Immature natural killer cell (primary cell): ENCODE data around the gene RGS9. TPM values are rescaled to one million over a fixed set of nuclear protein-coding genes. Genes with fewer than 3 reads are reported as not detected.

Experiments used
- DNase-seq, 3 donors: peaks; one replicate each; pipeline ENCODE4 v3.0.0; 2022; ENCODE audit warnings: mixed read lengths in 1 of 3
- H3K27ac Mint-ChIP-seq, 6 donors: one replicate each; pipeline ENCODE4 v1.8.0; 2020; ENCODE audit warnings: mixed read lengths in 6 of 6, mild to moderate bottlenecking in 5 of 6, inconsistent platforms in 4 of 6, moderate library complexity in 3 of 6
- H3K27me3 Mint-ChIP-seq, 3 donors: one replicate each; pipeline ENCODE4 v1.8.0; 2020 to 2021; ENCODE audit warnings: low read depth in 3 of 3, mild to moderate bottlenecking in 3 of 3, mixed read lengths in 3 of 3, moderate library complexity in 3 of 3, inconsistent platforms in 1 of 3
- H3K36me3 Mint-ChIP-seq, 3 donors: one replicate each; pipeline ENCODE4 v1.8.0; 2020; ENCODE audit warnings: mixed read lengths in 3 of 3, inconsistent platforms in 2 of 3, mild to moderate bottlenecking in 2 of 3
- H3K4me1 Mint-ChIP-seq, 2 donors: one replicate each; pipeline ENCODE4 v1.8.0; 2020; ENCODE audit warnings: inconsistent platforms in 2 of 2, mild to moderate bottlenecking in 2 of 2, mixed read lengths in 2 of 2, moderate library complexity in 1 of 2
- H3K4me3 Mint-ChIP-seq, 5 donors: one replicate each; pipeline ENCODE4 v1.8.0; 2020; ENCODE audit warnings: mild to moderate bottlenecking in 5 of 5, mixed read lengths in 5 of 5, inconsistent platforms in 3 of 5, moderate library complexity in 3 of 5
- H3K9me3 Mint-ChIP-seq, 6 donors: one replicate each; pipeline ENCODE4 v1.8.0; 2020; ENCODE audit warnings: mild to moderate bottlenecking in 6 of 6, mixed read lengths in 6 of 6, inconsistent platforms in 4 of 6, moderate library complexity in 3 of 6
- polyA plus RNA-seq, 3 donors: library from polyadenylated mRNA; unstranded; fragments of 300-500 nt; fragmentation: Illumina TruSeq; gene quantifications; one replicate each; pipeline ENCODE4 v1.2.3, GENCODE V29; 2021

Gene RGS9
- polyA plus RNA-seq, 3 donors from 2014 or later: 16.9 to 30.3 (median 17.5) TPM

GRCh38 chr17:65154770-65155589, 17.8 kb downstream of the RGS9 start:
- Mint-ChIP-seq H3K9me3 (peaks cover 0 to 2% (median 0%) of the 10 kb centered on the region in 6 donors), H3K4me3 (no peak overlapping the region), H3K27ac (peak overlapping the region in 4 of 6 donors; percentile 28 to 92 (median 50)), H3K36me3 (peaks cover 9 to 21% (median 18%) of the 10 kb centered on the region in 3 donors), H3K27me3 (peaks cover 0 to 3% (median 1%) of the 10 kb centered on the region in 3 donors), H3K4me1 (peaks cover 11 to 34% of the 10 kb centered on the region in 2 donors)
- DNase-seq: no peak

- no peak for DNase-seq
- Mint-ChIP-seq H3K4me3 (no peak overlapping the region), H3K4me1 (peaks cover 11 to 34% of the 10 kb centered on the region in 2 donors), H3K27me3 (peaks cover 0 to 3% (median 1%) of the 10 kb centered on the region in 3 donors), H3K27ac (peak overlapping the region in 4 of 6 donors; percentile 28 to 92 (median 50)), H3K36me3 (peaks cover 9 to 21% (median 20%) of the 10 kb centered on the region in 3 donors), H3K9me3 (peaks cover 0 to 2% (median 0%) of the 10 kb centered on the region in 6 donors)
These were observed 18.5 kb downstream of the RGS9 start for GRCh38 chr17:65155622-65156021.

- Mint-ChIP-seq H3K27ac (peak overlapping the region in 1 of 6 donors; percentile 32), H3K4me1 (peaks cover 11 to 34% of the 10 kb centered on the region in 2 donors), H3K27me3 (peaks cover 0 to 3% (median 1%) of the 10 kb centered on the region in 3 donors), H3K9me3 (peaks cover 0 to 2% (median 0%) of the 10 kb centered on the region in 6 donors), H3K4me3 (no peak overlapping the region), H3K36me3 (peaks cover 9 to 24% (median 21%) of the 10 kb centered on the region in 3 donors)
- no peak for DNase-seq
These were observed 19.1 kb downstream of the RGS9 start for GRCh38 chr17:65156185-65156834.

GRCh38 chr17:65156835-65157565, 19.8 kb downstream of the RGS9 start:
- DNase-seq: no peak
- peaks cover 9 to 24% (median 21%) of the 10 kb centered on the region in 3 donors for H3K36me3 Mint-ChIP-seq
- peak overlapping the region in 1 of 6 donors; percentile 32 for H3K27ac Mint-ChIP-seq
- peaks cover 0 to 3% (median 0%) of the 10 kb centered on the region in 3 donors for H3K27me3 Mint-ChIP-seq
- H3K9me3 Mint-ChIP-seq: peaks cover 0 to 2% (median 0%) of the 10 kb centered on the region in 6 donors
- no peak overlapping the region for H3K4me3 Mint-ChIP-seq
- H3K4me1 Mint-ChIP-seq: peaks cover 10 to 28% of the 10 kb centered on the region in 2 donors

- Mint-ChIP-seq H3K27ac (peak overlapping the region in 1 of 6 donors; percentile 73), H3K36me3 (peaks cover 9 to 24% (median 21%) of the 10 kb centered on the region in 3 donors), H3K27me3 (peaks cover 0 to 3% (median 0%) of the 10 kb centered on the region in 3 donors), H3K4me1 (peaks cover 10 to 24% of the 10 kb centered on the region in 2 donors), H3K9me3 (peaks cover 0 to 2% (median 0%) of the 10 kb centered on the region in 6 donors), H3K4me3 (no peak overlapping the region)
- no peak for DNase-seq
These were observed 20.9 kb downstream of the RGS9 start for GRCh38 chr17:65158041-65158440.

GRCh38 chr17:65158622-65159021, 21.5 kb downstream of the RGS9 start:
- Mint-ChIP-seq H3K4me1 (peaks cover 12 to 26% of the 10 kb centered on the region in 2 donors), H3K36me3 (peaks cover 9 to 27% (median 21%) of the 10 kb centered on the region in 3 donors), H3K27ac (peak overlapping the region in 2 of 6 donors; percentile 37 to 64), H3K27me3 (peaks cover 0 to 3% (median 0%) of the 10 kb centered on the region in 3 donors), H3K9me3 (peaks cover 0 to 2% (median 0%) of the 10 kb centered on the region in 6 donors), H3K4me3 (no peak overlapping the region)
- DNase-seq: no peak

- no peak overlapping the region for H3K4me3 Mint-ChIP-seq
- peaks cover 0 to 4% (median 0%) of the 10 kb centered on the region in 3 donors for H3K27me3 Mint-ChIP-seq
- peaks cover 0 to 2% (median 0%) of the 10 kb centered on the region in 6 donors for H3K9me3 Mint-ChIP-seq
- peaks cover 7 to 33% (median 16%) of the 10 kb centered on the region in 3 donors for H3K36me3 Mint-ChIP-seq
- no peak for DNase-seq
- H3K4me1 Mint-ChIP-seq: peaks cover 11 to 27% of the 10 kb centered on the region in 2 donors
- peak overlapping the region in 1 of 6 donors; percentile 56 for H3K27ac Mint-ChIP-seq
These were observed 23.3 kb downstream of the RGS9 start for GRCh38 chr17:65160516-65160915.

- peaks cover 0 to 5% (median 1%) of the 10 kb centered on the region in 3 donors for H3K27me3 Mint-ChIP-seq
- H3K36me3 Mint-ChIP-seq: peaks cover 7 to 35% (median 11%) of the 10 kb centered on the region in 3 donors
- DNase-seq: no peak
- H3K27ac Mint-ChIP-seq: peak overlapping the region in 5 of 6 donors; percentile 10 to 82 (median 64)
- no peak overlapping the region for H3K4me3 Mint-ChIP-seq
- peaks cover 8 to 22% of the 10 kb centered on the region in 2 donors for H3K4me1 Mint-ChIP-seq
- peaks cover 0 to 2% (median 0%) of the 10 kb centered on the region in 6 donors for H3K9me3 Mint-ChIP-seq
These were observed 26.9 kb downstream of the RGS9 start for GRCh38 chr17:65163990-65164495.

GRCh38 chr17:65166787-65167186, 29.6 kb downstream of the RGS9 start:
- no peaks in the 10 kb centered on the region for H3K9me3 Mint-ChIP-seq
- H3K4me1 Mint-ChIP-seq: peaks cover 22 to 37% of the 10 kb centered on the region in 2 donors
- H3K27me3 Mint-ChIP-seq: peaks cover 0 to 8% (median 1%) of the 10 kb centered on the region in 3 donors
- DNase-seq: no peak
- peaks cover 0 to 30% (median 11%) of the 10 kb centered on the region in 3 donors for H3K36me3 Mint-ChIP-seq
- H3K4me3 Mint-ChIP-seq: no peak overlapping the region
- H3K27ac Mint-ChIP-seq: peak overlapping the region in 1 of 6 donors; percentile 30

- no peaks in the 10 kb centered on the region for H3K9me3 Mint-ChIP-seq
- H3K27me3 Mint-ChIP-seq: peaks cover 0 to 8% (median 1%) of the 10 kb centered on the region in 3 donors
- H3K4me1 Mint-ChIP-seq: peaks cover 26 to 40% of the 10 kb centered on the region in 2 donors
- DNase-seq: no peak
- H3K27ac Mint-ChIP-seq: peak overlapping the region in 5 of 6 donors; percentile 15 to 80 (median 56)
- H3K4me3 Mint-ChIP-seq: no peak overlapping the region
- peaks cover 0 to 30% (median 11%) of the 10 kb centered on the region in 3 donors for H3K36me3 Mint-ChIP-seq
These were observed 30.4 kb downstream of the RGS9 start for GRCh38 chr17:65167566-65167965.

- peak; percentile 45 to 63 (median 54) for DNase-seq
- peaks cover 0 to 23% (median 11%) of the 10 kb centered on the region in 3 donors for H3K36me3 Mint-ChIP-seq
- H3K4me3 Mint-ChIP-seq: no peak overlapping the region
- H3K4me1 Mint-ChIP-seq: peaks cover 18 to 25% of the 10 kb centered on the region in 2 donors
- H3K27ac Mint-ChIP-seq: peak overlapping the region in 4 of 6 donors; percentile 68 to 88 (median 74)
- peaks cover 1 to 6% (median 5%) of the 10 kb centered on the region in 3 donors for H3K27me3 Mint-ChIP-seq
- no peaks in the 10 kb centered on the region for H3K9me3 Mint-ChIP-seq
These were observed 32.5 kb downstream of the RGS9 start for GRCh38 chr17:65169691-65170090.

GRCh38 chr17:65170839-65171238, 33.7 kb downstream of the RGS9 start:
- DNase-seq: no peak
- Mint-ChIP-seq H3K27ac (peak overlapping the region in 5 of 6 donors; percentile 54 to 80 (median 69)), H3K4me1 (peaks cover 19 to 23% of the 10 kb centered on the region in 2 donors), H3K9me3 (no peaks in the 10 kb centered on the region), H3K36me3 (peaks cover 0 to 17% (median 6%) of the 10 kb centered on the region in 3 donors), H3K27me3 (peaks cover 1 to 6% (median 5%) of the 10 kb centered on the region in 3 donors), H3K4me3 (no peak overlapping the region)
